ENCODE data around the gene DENND1A.

- TF ChIP-seq CTCF (IDR thresholded peaks at IDR 0.05) (no peak), REST (IDR thresholded peaks at IDR 0.05) (no peak), CHD4 (IDR thresholded peaks at IDR 0.05; ENCODE audit: borderline replicate concordance) (no peak), MAX (IDR thresholded peaks at IDR 0.05) (no peak), ZNF302 (CRISPR knock-in tag; IDR thresholded peaks at IDR 0.05) (no peak), HOXA7 (CRISPR knock-in tag; IDR thresholded peaks at IDR 0.05) (no peak), MYC (IDR thresholded peaks at IDR 0.05; ENCODE audit: borderline replicate concordance, low read length) (no peak)
These were observed 97.8 kb downstream of the DENND1A start for GRCh38 chr9:123832176-123832575.
